ENCODE measurements around the gene JPT2. TPM values are rescaled to one million over a fixed set of nuclear protein-coding genes. Genes with fewer than 3 reads are reported as not detected.

The JPT2 gene
- total and polyA plus RNA-seq, 5 donors, result 11.9 to 38.3 (median 23.0) TPM

- no peaks in the 10 kb centered on the region for H3K9me3 ChIP-seq (ENCODE audit: control insufficient read depth, low read length)
- no peaks in the 10 kb centered on the region for H3K4me1 ChIP-seq (ENCODE audit: control insufficient read depth, insufficient read depth, low read length)
- no peaks in the 10 kb centered on the region for H3K27me3 ChIP-seq (ENCODE audit: control insufficient read depth, insufficient read depth)
- DNase-seq, result no peak
- intact Hi-C loops (cut with DNase I), result no loop called here
- peak; percentile 15 to 27 for ATAC-seq
- H3K27ac ChIP-seq (ENCODE audit: low read length), result no peak overlapping the region
- H3K4me3 ChIP-seq (ENCODE audit: low read length), result no peak overlapping the region
- 90% methylated on average over 30 of the region's 30 CpGs for WGBS
These were observed 62.9 kb downstream of the JPT2 start for GRCh38 chr16:1740781-1741490.

GRCh38 chr16:1741553-1742165, 63.6 kb downstream of the JPT2 start:
- no peaks in the 10 kb centered on the region for H3K27me3 ChIP-seq (ENCODE audit: control insufficient read depth, insufficient read depth)
- H3K27ac ChIP-seq (ENCODE audit: low read length), result no peak overlapping the region
- H3K4me1 ChIP-seq (ENCODE audit: control insufficient read depth, insufficient read depth, low read length), result no peaks in the 10 kb centered on the region
- DNase-seq, result peak in 1 of 3 donors; percentile 30
- 89% methylated on average over 19 of the region's 19 CpGs for WGBS
- intact Hi-C loops (cut with DNase I), result no loop called here
- ATAC-seq, result peak; percentile 24
- H3K4me3 ChIP-seq (ENCODE audit: low read length), result no peak overlapping the region
- H3K9me3 ChIP-seq (ENCODE audit: control insufficient read depth, low read length), result no peaks in the 10 kb centered on the region

DNA sequence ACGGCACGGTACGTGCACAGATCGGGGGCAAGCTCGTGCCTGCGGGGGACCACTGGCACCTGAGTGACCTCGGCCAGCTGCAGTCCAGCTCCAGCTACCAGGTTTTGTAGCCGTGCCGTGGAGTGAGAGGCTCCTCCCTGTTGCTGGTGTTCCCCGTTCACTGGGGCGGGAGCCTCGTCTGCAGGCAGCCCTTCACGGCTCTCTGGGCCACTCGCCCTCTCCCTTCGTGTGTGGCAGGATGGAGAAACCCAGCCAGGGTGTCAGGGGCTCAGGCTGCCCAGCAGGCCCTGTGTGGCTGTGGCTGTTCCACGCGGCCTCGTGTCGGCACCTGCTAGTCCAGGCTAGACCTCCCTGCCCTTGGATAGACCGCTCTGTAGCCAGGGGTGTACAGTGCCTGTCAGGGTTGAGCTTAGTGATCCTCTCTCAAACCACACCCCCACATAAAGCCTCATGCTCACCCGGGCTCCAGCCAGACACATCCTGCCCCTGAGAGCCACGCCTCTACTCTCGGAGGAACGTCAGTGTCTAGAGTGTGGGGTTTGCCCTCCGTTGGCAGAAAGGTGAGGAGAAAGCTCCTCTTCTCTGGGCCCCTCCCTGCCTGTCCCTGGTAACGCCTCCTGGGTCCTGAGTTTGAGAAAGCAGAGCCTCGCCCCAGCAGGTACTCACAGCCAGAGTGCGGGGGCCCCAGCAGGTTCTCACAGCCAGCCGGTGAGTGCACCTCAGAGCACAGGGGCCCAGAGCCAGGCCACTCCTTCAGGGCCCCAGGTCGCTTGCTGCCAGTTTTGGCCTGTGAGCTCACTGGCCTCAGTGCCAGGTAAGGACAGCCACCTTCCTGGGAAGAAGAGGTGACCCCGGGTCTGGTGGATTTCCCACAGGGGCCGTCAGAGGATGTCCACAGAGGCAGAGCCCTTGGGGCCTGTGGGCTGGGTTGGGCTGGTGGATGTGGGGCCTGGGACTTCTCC, 65.6 kb downstream of the JPT2 start:
- ATAC-seq (peak in 1 of 2 donors; percentile 8), DNase-seq (no peak)
- H3K4me1 ChIP-seq (ENCODE audit: control insufficient read depth, insufficient read depth, low read length), result no peaks in the 10 kb centered on the region
- intact Hi-C loops (cut with DNase I), result no loop called here
- 90% methylated on average over 32 of the region's 32 CpGs for WGBS
- no peak overlapping the region for H3K4me3 ChIP-seq (ENCODE audit: low read length)
- H3K27ac ChIP-seq (ENCODE audit: low read length), result no peak overlapping the region
- no peaks in the 10 kb centered on the region for H3K27me3 ChIP-seq (ENCODE audit: control insufficient read depth, insufficient read depth)
- H3K9me3 ChIP-seq (ENCODE audit: control insufficient read depth, low read length), result no peaks in the 10 kb centered on the region

DNA sequence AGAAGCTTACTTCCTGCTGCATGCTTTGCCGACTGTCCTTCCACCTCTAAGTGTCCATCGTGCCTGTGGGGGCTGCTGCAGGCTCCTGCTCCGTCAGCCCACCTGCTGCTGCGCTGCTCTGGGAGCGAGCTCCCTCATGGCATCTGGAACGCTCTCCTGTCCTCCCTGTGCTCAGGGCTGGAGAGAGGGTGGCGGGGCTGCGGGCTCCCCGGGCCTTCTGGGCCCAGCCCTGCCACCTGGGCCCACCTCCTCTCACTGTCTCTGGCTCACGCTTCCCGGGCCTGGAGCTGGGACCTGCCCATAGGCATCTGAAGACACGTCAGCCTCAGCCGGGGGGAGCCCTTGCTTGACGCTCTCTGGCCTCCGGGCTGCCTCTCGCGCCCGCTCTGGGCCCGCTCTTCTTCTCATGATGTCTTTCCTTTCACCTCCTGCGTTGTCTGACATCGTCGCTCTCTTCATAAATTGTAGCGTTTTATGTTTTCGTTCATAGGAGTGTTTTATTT, 66.3 kb downstream of the JPT2 start:
- Histone ChIP-seq H3K27me3 (ENCODE audit: control insufficient read depth, insufficient read depth) (no peaks in the 10 kb centered on the region), H3K4me1 (ENCODE audit: control insufficient read depth, insufficient read depth, low read length) (no peaks in the 10 kb centered on the region), H3K4me3 (ENCODE audit: low read length) (no peak overlapping the region), H3K9me3 (ENCODE audit: control insufficient read depth, low read length) (no peaks in the 10 kb centered on the region), H3K27ac (ENCODE audit: low read length) (no peak overlapping the region)
- 90% methylated on average over 24 of the region's 24 CpGs for WGBS
- DNase-seq (no peak), ATAC-seq (no peak)
- intact Hi-C loops (cut with DNase I), result no loop called here

DNA sequence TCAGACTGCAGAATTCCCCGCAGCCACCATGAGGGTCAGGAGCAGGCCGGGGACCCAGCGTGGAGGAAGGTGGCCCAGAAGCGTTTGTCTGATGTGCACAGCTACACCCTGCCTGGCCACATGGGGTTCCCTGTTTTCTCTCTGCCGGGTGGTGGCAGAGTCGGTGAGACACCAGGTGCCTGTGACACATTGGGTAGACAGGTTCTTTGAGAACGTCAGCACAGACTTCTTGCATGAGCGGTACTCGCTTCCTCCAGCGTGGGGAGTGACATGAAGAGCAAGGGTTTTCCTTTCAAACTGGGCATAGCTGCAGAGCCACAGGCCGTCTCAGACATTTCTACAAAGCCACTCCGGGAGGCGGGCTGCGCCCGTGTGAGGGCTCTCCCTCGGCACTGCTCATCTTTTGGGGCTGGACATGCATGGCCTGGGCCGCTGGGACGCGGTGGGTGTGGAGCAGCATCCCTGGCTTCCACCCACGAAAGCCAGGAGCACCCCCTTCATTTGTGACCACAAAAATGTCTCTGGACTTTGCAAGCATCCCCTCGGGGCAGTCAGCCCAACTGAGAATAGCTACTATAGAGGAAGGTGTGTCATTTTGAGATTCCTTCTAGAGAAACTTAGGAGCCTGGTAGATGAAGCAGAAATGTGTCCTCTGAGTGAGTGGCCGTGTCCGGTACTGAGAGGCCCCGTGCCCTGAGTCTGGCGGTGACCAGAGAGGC, 67.3 kb downstream of the JPT2 start:
- no peak for DNase-seq
- no peak for ATAC-seq

DNA sequence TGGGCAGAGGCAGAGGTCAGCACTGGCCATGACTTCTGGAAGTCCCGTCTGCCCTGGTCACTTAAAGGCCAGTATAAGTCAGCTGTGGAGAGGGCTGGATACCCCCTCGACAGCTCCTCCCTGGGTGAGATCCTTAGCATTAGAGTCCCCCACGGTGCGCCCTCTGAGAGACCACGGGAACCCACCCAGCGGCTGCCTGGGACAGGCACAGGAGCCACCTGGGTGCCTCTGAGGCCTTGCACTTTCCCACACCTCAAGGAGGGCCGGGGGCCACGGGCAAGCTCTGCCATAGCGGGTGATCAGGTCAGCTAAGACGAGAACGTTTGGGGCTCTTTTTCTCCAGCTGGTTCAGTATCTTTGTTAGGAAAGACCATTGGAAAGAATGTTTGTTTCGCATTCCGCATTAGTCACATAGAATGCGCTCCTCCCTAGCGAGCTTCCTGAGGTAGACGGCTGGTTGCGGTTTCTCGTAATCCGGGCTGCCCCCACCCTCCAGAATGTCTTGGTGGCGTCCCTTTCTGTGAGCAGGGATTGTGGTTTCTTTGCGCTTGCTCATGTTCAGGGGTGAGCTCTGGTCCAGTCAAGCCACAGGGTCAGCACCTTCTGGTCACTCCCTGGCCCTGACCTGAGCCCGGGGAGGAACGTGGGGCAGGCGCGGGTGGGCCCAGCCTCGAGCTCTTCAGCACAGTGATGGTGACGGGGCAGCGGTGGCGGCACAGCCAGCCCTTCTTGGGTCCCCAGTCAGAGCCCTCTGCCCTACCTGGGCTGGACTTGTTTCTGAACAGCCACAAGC, 68.0 kb downstream of the JPT2 start:
- Histone ChIP-seq H3K4me1 (ENCODE audit: control insufficient read depth, insufficient read depth, low read length) (no peaks in the 10 kb centered on the region), H3K27ac (ENCODE audit: low read length) (no peak overlapping the region), H3K27me3 (ENCODE audit: control insufficient read depth, insufficient read depth) (no peaks in the 10 kb centered on the region), H3K9me3 (ENCODE audit: control insufficient read depth, low read length) (no peaks in the 10 kb centered on the region), H3K4me3 (ENCODE audit: low read length) (no peak overlapping the region)
- DNase-seq (no peak), ATAC-seq (no peak)
- intact Hi-C loops (cut with DNase I), result no loop called here
- 92% methylated on average over 29 of the region's 29 CpGs for WGBS

More for the DNA sequence above, 67.3 kb downstream of the JPT2 start:
- 92% methylated on average over 25 of the region's 25 CpGs for WGBS
- no peaks in the 10 kb centered on the region for H3K27me3 ChIP-seq (ENCODE audit: control insufficient read depth, insufficient read depth)
- no peak overlapping the region for H3K4me3 ChIP-seq (ENCODE audit: low read length)
- intact Hi-C loops (cut with DNase I), result no loop called here
- no peaks in the 10 kb centered on the region for H3K4me1 ChIP-seq (ENCODE audit: control insufficient read depth, insufficient read depth, low read length)
- no peaks in the 10 kb centered on the region for H3K9me3 ChIP-seq (ENCODE audit: control insufficient read depth, low read length)
- no peak overlapping the region for H3K27ac ChIP-seq (ENCODE audit: low read length)

- WGBS, result 94% methylated on average over 31 of the region's 31 CpGs
These were observed 68.7 kb downstream of the JPT2 start for GRCh38 chr16:1746693-1747195.

GRCh38 chr16:1747934-1748333, 69.9 kb downstream of the JPT2 start:
- intact Hi-C loops (cut with DNase I), result no loop called here
- H3K4me3 ChIP-seq (ENCODE audit: low read length), result no peak overlapping the region
- H3K27ac ChIP-seq (ENCODE audit: low read length), result no peak overlapping the region
- ATAC-seq, result no peak
- WGBS, result 87% methylated on average over 11 of the region's 11 CpGs
- no peaks in the 10 kb centered on the region for H3K9me3 ChIP-seq (ENCODE audit: control insufficient read depth, low read length)
- DNase-seq, result no peak
- no peaks in the 10 kb centered on the region for H3K27me3 ChIP-seq (ENCODE audit: control insufficient read depth, insufficient read depth)
- H3K4me1 ChIP-seq (ENCODE audit: control insufficient read depth, insufficient read depth, low read length), result no peaks in the 10 kb centered on the region

More at GRCh38 chr16:1746693-1747195, 68.7 kb downstream of the JPT2 start:
- DNase-seq (no peak), ATAC-seq (no peak)
- intact Hi-C loops (cut with DNase I), result no loop called here
- Histone ChIP-seq H3K9me3 (ENCODE audit: control insufficient read depth, low read length) (no peaks in the 10 kb centered on the region), H3K4me1 (ENCODE audit: control insufficient read depth, insufficient read depth, low read length) (no peaks in the 10 kb centered on the region), H3K27ac (ENCODE audit: low read length) (no peak overlapping the region), H3K27me3 (ENCODE audit: control insufficient read depth, insufficient read depth) (no peaks in the 10 kb centered on the region), H3K4me3 (ENCODE audit: low read length) (no peak overlapping the region)

- intact Hi-C loops (cut with DNase I), result no loop called here
- H3K27ac ChIP-seq (ENCODE audit: low read length), result no peak overlapping the region
- 97% methylated on average over 29 of the region's 29 CpGs for WGBS
- H3K9me3 ChIP-seq (ENCODE audit: control insufficient read depth, low read length), result no peaks in the 10 kb centered on the region
- H3K4me3 ChIP-seq (ENCODE audit: low read length), result no peak overlapping the region
- H3K4me1 ChIP-seq (ENCODE audit: control insufficient read depth, insufficient read depth, low read length), result no peaks in the 10 kb centered on the region
- no peak for ATAC-seq
- no peaks in the 10 kb centered on the region for H3K27me3 ChIP-seq (ENCODE audit: control insufficient read depth, insufficient read depth)
- no peak for DNase-seq
These were observed 71.4 kb downstream of the JPT2 start for GRCh38 chr16:1749152-1750117.
